ENCODE data around the gene RDH16. TPM values are rescaled to one million over a fixed set of nuclear protein-coding genes. Genes with fewer than 3 reads are reported as not detected.
A peak's percentile ranks its signal among the peaks of the same experiment; 100 is the strongest.
"Not testable (repeated sequence)": the region's sequence is repeated elsewhere in the genome, so short reads cannot be mapped to it uniquely, and the experiment has no call there.

RDH16 gene
- total RNA-seq, 1 donor from 2014 or later, result 0.27 TPM

GRCh38 chr12:56947633-56948456 lies 9.6 kb downstream of the RDH16 start:
- no peak overlapping the region for H3K4me3 Mint-ChIP-seq (ENCODE audit: unreplicated experiment)
- H3K27me3 Mint-ChIP-seq (ENCODE audit: unreplicated experiment), result peaks cover 49% of the 10 kb centered on the region
- no peaks in the 10 kb centered on the region for H3K36me3 Mint-ChIP-seq (ENCODE audit: unreplicated experiment)
- peak; percentile 63 for DNase-seq (ENCODE audit: extremely low spot score, unreplicated experiment)
- H3K4me1 Mint-ChIP-seq (ENCODE audit: unreplicated experiment), result no peaks in the 10 kb centered on the region
- no peak for TF ChIP-seq CTCF (IDR thresholded peaks at IDR 0.05)
- no peak overlapping the region for H3K27ac Mint-ChIP-seq (ENCODE audit: unreplicated experiment)
- H3K9me3 Mint-ChIP-seq (ENCODE audit: unreplicated experiment), result peaks cover 14% of the 10 kb centered on the region

DNA sequence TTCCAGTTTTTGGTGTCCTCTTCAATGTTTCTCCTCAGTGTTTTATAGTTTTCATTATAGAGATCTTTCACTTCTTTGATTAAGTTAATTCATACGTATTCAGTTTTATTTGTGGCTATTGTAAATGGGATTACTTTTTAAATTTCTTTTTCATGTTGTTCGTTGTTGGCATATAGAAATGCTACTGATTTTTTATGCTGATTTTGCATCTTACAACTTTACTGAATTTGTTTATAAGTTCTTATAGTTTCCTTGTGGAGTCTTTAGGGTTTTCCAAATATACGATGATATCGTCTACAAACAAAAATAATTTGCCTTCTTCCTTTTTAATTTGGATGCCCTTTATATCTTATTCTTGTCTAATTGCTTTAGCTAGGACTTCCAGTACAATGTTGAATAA lies 13.5 kb downstream of the RDH16 start:
- no peak for TF ChIP-seq CTCF (IDR thresholded peaks at IDR 0.05)
- Mint-ChIP-seq H3K4me3 (ENCODE audit: unreplicated experiment) (no peak overlapping the region), H3K9me3 (ENCODE audit: unreplicated experiment) (peaks cover 14% of the 10 kb centered on the region), H3K4me1 (ENCODE audit: unreplicated experiment) (peaks cover 11% of the 10 kb centered on the region), H3K36me3 (ENCODE audit: unreplicated experiment) (no peaks in the 10 kb centered on the region), H3K27ac (ENCODE audit: unreplicated experiment) (no peak overlapping the region), H3K27me3 (ENCODE audit: unreplicated experiment) (peaks cover 48% of the 10 kb centered on the region)
- no peak for DNase-seq (ENCODE audit: extremely low spot score, unreplicated experiment)

DNA sequence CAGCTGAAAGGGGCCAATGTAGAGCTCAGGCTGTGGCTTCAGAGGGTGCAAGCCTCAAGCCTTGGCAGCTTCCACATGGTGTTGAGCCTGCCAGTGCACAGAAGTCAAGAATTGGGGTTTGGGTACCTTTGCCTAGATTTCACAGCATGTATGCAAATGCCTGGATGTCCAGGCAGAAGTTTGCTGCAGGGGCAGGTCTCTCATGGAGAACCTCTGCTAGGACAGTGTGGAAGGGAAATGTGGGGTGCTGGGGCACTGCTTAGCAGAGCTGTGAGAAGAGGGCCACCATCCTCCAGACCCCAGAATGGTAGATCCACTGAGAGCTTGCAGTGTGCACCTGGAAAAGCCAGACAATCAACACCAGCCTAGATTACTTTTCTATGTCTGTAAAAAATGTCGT lies 14.0 kb downstream of the RDH16 start:
- not testable (repeated sequence) for H3K36me3 Mint-ChIP-seq (ENCODE audit: unreplicated experiment); H3K4me3 Mint-ChIP-seq (ENCODE audit: unreplicated experiment); DNase-seq (ENCODE audit: extremely low spot score, unreplicated experiment); H3K27ac Mint-ChIP-seq (ENCODE audit: unreplicated experiment)
- H3K4me1 Mint-ChIP-seq (ENCODE audit: unreplicated experiment), result peaks cover 11% of the 10 kb centered on the region
- H3K9me3 Mint-ChIP-seq (ENCODE audit: unreplicated experiment), result peaks cover 14% of the 10 kb centered on the region
- peaks cover 48% of the 10 kb centered on the region for H3K27me3 Mint-ChIP-seq (ENCODE audit: unreplicated experiment)

DNA sequence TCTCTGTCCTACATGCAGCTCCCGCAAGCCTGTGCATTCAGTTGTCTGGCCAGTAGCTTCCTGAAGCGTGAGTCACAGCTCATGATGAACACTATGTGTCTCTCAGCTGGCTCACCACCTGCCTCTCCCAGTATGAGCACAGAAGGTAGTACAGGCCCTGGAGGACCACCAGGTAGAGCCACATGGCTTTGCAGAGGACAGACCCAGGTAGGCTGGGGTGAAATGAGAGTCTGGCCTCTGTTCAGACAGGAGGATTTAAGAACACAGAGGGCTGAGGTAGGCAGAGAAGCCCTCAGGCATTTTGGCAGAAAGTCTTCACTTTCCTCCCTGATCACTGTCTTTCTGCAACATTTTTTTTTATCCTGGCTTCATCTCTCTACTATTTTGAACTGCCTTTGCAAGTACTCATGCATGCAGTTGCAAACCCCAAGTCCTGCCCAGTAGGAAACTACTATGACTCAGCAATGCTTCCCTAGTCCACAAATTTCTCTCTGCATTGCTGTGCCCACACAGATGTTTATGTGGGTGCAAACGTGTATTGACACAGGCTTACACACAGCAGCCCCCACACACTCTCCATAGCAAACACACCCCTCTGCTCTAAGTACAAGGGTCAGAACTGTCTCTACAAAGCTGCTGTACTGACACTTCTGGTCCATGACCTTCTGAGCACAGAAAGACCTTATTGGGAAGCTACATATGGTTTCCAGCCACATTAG lies 15.9 kb downstream of the RDH16 start:
- TF ChIP-seq CTCF (IDR thresholded peaks at IDR 0.05), result no peak
- Mint-ChIP-seq H3K4me3 (ENCODE audit: unreplicated experiment) (no peak overlapping the region), H3K36me3 (ENCODE audit: unreplicated experiment) (no peaks in the 10 kb centered on the region), H3K9me3 (ENCODE audit: unreplicated experiment) (peaks cover 14% of the 10 kb centered on the region), H3K27me3 (ENCODE audit: unreplicated experiment) (peaks cover 35% of the 10 kb centered on the region), H3K27ac (ENCODE audit: unreplicated experiment) (peak overlapping the region; percentile 48), H3K4me1 (ENCODE audit: unreplicated experiment) (peaks cover 11% of the 10 kb centered on the region)
- peak; percentile 67 for DNase-seq (ENCODE audit: extremely low spot score, unreplicated experiment)

DNA sequence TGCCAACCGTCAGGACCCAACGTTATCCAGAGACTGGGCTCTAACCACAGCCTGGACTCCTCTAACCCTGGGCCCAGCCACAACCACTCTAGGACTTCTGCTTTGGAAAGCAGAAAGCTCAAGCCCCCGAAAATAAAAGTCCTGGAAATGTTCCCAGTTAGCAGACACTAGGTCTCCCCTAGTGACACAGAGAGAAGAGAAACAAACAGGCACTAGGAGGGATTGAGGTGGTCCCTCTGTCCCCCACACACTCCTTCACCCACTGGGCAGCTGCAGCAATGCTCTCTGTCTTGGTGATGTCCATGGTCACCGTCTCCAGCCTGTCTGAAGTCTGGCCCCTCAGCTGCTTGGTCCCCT lies 16.5 kb downstream of the RDH16 start:
- not testable (repeated sequence) for DNase-seq (ENCODE audit: extremely low spot score, unreplicated experiment); H3K4me3 Mint-ChIP-seq (ENCODE audit: unreplicated experiment); H3K27ac Mint-ChIP-seq (ENCODE audit: unreplicated experiment); H3K36me3 Mint-ChIP-seq (ENCODE audit: unreplicated experiment)
- Mint-ChIP-seq H3K9me3 (ENCODE audit: unreplicated experiment) (peaks cover 11% of the 10 kb centered on the region), H3K4me1 (ENCODE audit: unreplicated experiment) (peaks cover 11% of the 10 kb centered on the region), H3K27me3 (ENCODE audit: unreplicated experiment) (peaks cover 30% of the 10 kb centered on the region)

- DNase-seq (ENCODE audit: extremely low spot score, unreplicated experiment), result no peak
- peaks cover 3% of the 10 kb centered on the region for H3K4me1 Mint-ChIP-seq (ENCODE audit: unreplicated experiment)
- no peak overlapping the region for H3K4me3 Mint-ChIP-seq (ENCODE audit: unreplicated experiment)
- no peaks in the 10 kb centered on the region for H3K9me3 Mint-ChIP-seq (ENCODE audit: unreplicated experiment)
- H3K36me3 Mint-ChIP-seq (ENCODE audit: unreplicated experiment), result no peaks in the 10 kb centered on the region
- no peak overlapping the region for H3K27ac Mint-ChIP-seq (ENCODE audit: unreplicated experiment)
- TF ChIP-seq CTCF (IDR thresholded peaks at IDR 0.05), result no peak
- H3K27me3 Mint-ChIP-seq (ENCODE audit: unreplicated experiment), result peaks cover 7% of the 10 kb centered on the region
Observed at GRCh38 chr12:56935752-56936151, 21.7 kb downstream of the RDH16 start.
